Bone marrow (tissue), 2 donors: ENCODE results near the gene SLC13A3.

Source experiments
- DNase-seq, 2 donors: peaks; one replicate each; lab custom pipeline; 2025; lab: John Stamatoyannopoulos, UW

SLC13A3 gene

GRCh38 chr20:46652699-46653098 lies 1.4 kb upstream of the SLC13A3 start:
- DNase-seq = no peak

- DNase-seq = no peak
These were observed 626 bp downstream of the SLC13A3 start for GRCh38 chr20:46650575-46651090.

- DNase-seq = no peak
These were observed 1.2 kb downstream of the SLC13A3 start for GRCh38 chr20:46649965-46650542.

- DNase-seq = no peak
These were observed 1.7 kb downstream of the SLC13A3 start for GRCh38 chr20:46649650-46649949.

- DNase-seq = no peak
These were observed 2.2 kb downstream of the SLC13A3 start for GRCh38 chr20:46648903-46649649.

GRCh38 chr20:46647469-46647868 lies 3.8 kb downstream of the SLC13A3 start:
- DNase-seq = no peak

GRCh38 chr20:46646659-46647380 lies 4.4 kb downstream of the SLC13A3 start:
- DNase-seq = no peak

- DNase-seq = no peak
These were observed 5.1 kb downstream of the SLC13A3 start for GRCh38 chr20:46646122-46646521.

GRCh38 chr20:46644733-46645132 lies 6.5 kb downstream of the SLC13A3 start:
- no peak for DNase-seq

GRCh38 chr20:46644160-46644559 lies 7.1 kb downstream of the SLC13A3 start:
- no peak for DNase-seq

GRCh38 chr20:46642969-46643343 lies 8.3 kb downstream of the SLC13A3 start:
- no peak for DNase-seq

- no peak for DNase-seq
These were observed 8.8 kb downstream of the SLC13A3 start for GRCh38 chr20:46642265-46642968.

GRCh38 chr20:46641424-46641823 lies 9.8 kb downstream of the SLC13A3 start:
- DNase-seq = no peak

- no peak for DNase-seq
These were observed 10.5 kb downstream of the SLC13A3 start for GRCh38 chr20:46640536-46641311.

- no peak for DNase-seq
These were observed 11.2 kb downstream of the SLC13A3 start for GRCh38 chr20:46640044-46640443.

- no peak for DNase-seq
These were observed 11.7 kb downstream of the SLC13A3 start for GRCh38 chr20:46639587-46639986.

- DNase-seq = no peak
These were observed 12.4 kb downstream of the SLC13A3 start for GRCh38 chr20:46638898-46639274.

GRCh38 chr20:46638134-46638897 lies 12.9 kb downstream of the SLC13A3 start:
- DNase-seq = no peak

- DNase-seq = no peak
These were observed 13.7 kb downstream of the SLC13A3 start for GRCh38 chr20:46637427-46638133.

GRCh38 chr20:46637020-46637419 lies 14.2 kb downstream of the SLC13A3 start:
- no peak for DNase-seq
